ENCODE measurements around the gene HS6ST1.
"Not testable (repeated sequence)": the region's sequence is repeated elsewhere in the genome, so short reads cannot be mapped to it uniquely, and the experiment has no call there.

HS6ST1 gene

GRCh38 chr2:128321784-128322714, 3.4 kb upstream of the HS6ST1 start:
- no peak for DNase-seq (ENCODE audit: low read depth, low spot score)

DNA sequence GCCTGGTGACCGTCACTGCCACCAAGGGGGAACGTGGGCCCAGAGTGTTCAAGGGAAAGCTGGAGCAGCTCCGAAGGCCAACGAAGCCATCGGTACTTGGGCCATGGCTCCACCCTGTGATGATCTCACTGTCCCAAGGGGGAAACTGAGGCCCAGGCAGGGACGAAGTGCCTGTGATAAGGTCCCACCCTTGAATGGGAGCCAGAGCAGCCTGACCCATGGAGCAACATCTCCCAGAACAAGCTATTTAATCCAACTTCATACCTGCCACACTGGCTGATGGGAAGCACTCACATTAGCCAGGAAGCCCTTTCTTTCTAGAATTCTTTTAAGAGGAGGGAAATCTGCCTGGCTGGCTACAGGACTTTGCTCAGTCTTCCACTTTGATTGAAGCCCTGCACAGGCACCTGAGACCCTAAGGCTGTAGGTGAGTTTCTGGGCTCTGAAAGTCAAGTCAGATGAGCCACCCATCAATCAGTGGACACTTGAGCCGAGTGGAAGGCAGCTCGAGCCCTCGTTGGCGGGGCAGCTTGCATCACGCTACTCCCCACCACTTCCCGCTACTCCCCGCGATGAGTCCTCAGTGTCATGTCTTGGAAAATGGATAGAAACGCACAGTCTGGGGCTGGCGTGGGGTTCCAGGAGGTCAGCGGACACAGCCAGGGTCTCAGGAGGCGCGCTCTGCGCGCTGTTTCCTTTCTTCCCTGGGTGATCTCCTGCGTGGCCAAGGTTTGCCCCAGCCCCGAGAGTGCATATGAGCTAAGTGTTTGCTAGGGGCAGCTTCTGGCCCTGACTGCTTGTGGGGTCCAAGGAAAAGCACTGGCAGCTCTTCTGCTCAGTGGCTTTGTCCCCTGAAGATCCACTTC, 2.5 kb upstream of the HS6ST1 start:
- no peak for DNase-seq (ENCODE audit: low read depth, low spot score)

GRCh38 chr2:128320192-128320905, 1.7 kb upstream of the HS6ST1 start:
- no peak for DNase-seq (ENCODE audit: low read depth, low spot score)

GRCh38 chr2:128319631-128320191, 1.0 kb upstream of the HS6ST1 start:
- DNase-seq (ENCODE audit: low read depth, low spot score) = no peak

DNA sequence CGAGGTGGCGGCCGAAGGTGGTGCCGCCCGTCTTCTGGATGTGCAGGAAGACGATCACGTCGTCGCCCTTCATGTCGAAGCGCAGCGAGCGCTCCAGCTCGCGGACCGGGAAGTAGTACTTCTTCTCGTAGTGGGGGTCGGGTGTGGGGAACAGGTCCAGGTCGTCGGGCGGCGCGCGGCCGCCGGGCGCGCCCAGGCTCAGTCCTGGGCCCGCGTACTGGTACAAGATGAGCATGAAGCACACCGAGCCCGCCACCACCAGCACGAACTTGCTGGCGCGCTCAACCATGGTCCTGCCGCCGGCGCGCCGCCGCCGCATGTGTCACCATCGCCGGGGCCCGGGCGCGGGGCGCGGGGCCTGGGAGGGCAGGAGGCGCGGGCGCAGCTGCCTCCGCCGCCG, 423 bp downstream of the HS6ST1 start:
- not testable (repeated sequence) for DNase-seq (ENCODE audit: low read depth, low spot score)

DNA sequence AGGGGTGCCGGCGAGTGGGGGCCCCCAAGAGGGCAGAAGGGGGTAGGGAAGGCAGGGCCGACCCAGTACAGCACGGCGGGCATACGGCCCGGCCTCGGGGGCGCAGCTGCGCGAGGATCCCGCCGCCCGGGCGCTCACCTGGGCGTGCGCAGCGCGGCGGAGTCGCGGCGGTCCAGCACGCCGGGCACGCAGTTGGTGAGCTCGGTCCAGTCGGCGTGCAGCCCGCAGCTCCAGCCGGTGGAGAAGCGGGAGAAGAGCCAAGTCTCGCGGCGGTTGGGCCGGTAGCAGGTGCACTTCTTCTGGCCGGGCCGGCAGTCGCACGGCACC, 806 bp downstream of the HS6ST1 start:
- DNase-seq (ENCODE audit: low read depth, low spot score) = not testable (repeated sequence)

DNA sequence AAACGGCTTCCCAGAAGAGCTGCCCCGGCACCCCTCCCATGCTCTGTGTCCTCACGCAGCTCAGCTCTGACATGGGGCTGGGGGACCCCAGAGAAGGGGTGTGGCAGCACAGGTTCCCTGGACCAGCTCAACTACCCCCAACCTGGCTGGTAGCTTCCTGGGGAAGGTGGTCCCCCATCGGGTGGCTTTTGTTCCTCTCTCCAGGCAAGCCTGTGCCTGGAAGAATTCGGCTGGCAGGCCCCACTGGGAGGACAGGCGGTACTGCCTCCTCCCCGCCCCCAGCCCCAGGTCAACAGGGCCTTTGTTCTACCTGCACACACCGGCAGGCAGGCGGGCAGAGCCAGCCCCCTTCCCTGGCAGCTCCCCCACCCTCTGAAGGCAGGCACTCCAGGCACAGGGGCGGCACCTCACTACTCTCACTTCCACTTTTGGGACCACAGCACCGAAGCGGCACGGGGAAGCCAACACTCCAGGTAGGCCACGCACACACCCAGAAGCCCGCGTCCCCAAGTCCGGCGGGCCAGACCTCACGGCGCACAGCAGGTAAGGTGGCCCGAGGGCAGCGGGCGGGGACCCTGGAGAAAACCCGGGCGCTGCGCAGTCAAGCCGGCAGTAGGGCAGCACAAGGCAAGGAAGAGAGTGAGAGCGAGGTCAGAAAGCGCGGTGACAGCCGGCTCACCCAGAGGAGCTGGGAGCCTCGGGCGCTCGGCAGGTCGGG, 1.3 kb downstream of the HS6ST1 start:
- no peak for DNase-seq (ENCODE audit: low read depth, low spot score)

DNA sequence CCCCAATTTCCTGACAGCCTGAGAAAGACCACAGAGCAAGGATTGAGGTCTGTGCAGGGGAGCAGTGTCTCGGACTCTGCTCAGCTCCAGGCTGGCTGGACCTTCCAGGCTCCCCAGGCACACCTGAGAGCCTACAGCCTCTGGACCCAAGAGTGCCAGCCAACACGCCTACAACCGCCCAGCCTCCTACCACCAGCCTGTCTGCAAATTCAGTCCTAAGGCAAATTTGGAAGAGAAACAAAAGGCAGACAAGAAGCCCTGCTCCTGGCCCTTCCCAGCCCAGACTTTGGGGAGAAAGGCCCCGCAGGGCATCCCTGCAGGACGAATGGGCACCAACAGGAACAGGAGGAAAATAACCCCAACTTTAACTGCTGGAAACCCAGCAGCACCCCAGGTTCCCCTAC, 1.9 kb downstream of the HS6ST1 start:
- no peak for DNase-seq (ENCODE audit: low read depth, low spot score)

DNA sequence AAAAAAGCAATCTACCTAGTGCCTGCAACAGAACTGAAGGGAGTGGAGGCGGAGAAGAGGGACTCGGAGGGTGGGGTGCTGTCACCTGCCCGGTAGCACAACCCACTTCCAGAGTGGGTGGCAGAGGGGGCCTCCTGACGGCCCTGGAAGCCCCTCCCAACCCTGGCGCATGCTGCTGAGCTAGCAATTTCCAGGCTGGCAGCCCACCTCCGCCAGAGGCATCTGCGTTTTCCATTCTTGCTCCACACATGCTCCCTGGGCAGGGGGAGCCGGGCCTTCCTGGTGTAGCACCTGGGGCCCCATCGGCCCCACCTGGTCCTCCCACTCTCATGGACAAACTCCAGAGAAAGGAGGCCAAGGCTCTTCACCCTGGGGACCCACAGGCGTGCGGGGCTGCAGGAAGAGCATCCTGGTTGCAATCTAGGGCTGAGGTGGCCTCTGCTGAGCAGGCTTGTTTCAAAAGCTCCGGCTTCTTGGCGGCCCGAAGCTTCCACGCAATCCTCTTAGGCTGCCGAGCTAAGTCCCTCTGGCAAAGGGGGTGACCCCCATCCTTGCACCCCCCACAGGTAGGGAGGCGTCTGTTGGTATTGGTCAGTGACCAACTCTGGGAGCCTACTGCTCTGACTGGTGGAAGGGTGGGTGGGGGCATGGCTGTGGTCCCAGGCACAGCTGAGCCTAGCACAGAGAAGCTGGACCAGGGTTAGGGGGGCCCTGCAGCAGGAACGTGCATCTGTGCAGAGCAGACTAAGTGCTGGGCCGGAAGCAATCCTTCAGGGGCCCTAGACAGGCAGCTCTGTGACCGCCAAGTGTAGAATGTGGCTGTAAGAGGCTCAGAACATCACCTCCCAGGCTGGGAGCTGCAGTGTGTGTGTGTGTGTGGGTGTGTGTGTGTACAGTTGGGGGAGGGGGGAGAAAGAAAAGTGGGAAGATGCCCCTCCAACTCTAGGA, 2.6 kb downstream of the HS6ST1 start:
- DNase-seq (ENCODE audit: low read depth, low spot score) = no peak

DNA sequence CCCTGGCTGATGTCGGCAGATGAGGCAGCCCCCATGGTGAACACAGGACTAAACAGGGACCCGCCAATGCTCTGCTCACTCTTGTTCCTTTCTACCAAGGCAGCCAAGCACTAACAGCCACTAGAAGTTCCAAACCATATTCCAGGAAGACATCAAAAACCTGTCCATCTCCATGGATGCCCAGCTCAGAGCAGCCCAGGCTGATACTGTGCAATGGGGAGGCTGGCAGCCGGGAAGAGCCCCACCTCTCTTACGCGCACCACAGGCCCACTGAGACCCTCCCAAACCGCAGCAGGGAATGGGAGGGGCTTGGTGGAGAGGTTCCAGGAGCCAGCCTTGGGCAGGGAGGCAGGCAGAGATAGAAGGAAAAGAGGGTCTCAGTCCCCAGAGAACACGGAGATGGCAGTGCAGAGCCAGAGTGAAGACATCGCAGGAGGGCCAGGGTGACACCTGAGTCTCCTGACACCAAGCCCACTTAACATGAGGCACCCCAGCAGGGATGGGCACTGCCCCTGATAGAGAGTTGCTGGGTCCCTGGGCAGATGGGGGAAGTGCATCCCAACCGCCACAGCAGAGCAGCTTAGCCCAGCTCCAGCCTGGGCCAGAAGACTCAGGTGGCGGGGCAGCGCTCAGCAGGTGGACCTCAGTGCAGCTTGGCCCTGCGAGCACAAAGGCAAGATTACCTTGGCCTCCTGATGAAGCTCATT, 3.4 kb downstream of the HS6ST1 start:
- DNase-seq (ENCODE audit: low read depth, low spot score) = no peak

DNA sequence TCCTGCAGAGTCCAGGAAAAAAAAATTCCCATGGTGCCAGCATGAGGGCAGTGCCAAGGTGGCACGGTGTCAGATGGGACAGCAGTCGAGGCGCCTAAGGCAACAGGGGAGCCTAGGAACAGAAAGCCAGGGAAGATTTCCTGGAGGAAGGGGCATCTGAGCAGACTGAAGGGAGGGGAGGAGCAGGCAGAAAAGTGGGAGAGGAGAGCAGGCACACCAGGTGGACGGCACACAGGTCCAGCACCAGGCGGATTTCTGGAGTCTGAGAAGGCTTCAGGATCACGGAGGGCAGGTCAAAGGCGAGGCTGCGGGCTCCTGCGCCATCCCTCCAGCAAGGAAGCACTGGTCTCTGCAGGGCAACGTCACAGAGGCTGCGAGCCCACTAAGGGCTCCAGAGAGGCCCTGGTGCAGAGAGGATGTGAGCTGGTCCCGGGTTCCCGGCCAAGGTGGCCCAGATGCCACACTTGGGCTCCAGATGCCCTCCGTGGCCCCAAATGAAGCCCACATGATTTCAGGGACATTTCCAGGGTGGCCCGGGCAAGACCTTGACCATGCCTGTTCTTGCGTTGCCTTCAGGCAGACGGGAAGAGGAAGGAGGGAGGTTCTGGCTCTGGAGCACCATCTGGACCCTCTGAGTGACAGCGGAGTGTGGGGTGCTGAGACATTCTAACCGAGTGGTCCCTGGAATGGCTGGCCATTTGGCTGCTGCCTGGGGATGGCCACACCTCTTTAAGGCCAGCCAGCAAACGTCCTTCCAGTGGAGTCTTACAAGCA, 4.1 kb downstream of the HS6ST1 start:
- DNase-seq (ENCODE audit: low read depth, low spot score) = no peak

DNA sequence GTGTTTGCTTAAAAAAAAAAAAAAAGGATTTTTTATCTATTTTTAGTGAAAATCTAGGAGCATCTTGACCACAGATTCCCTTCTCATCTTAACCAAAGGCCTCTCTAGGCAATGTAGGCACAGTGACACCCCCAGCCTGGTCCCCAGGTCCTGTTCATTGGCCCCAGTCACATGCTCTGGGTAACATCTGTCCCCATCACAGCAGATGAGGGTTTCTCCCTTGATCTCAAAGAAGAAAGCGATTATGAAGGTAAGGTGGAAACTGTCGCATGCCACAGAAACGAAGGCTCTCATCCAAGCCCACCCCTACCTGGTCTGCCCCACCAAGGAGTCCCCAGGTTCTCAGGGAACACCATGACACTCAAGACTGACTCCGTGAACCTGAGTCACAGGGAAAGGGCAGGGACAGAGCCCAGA, 4.7 kb downstream of the HS6ST1 start:
- DNase-seq (ENCODE audit: low read depth, low spot score) = no peak

DNA sequence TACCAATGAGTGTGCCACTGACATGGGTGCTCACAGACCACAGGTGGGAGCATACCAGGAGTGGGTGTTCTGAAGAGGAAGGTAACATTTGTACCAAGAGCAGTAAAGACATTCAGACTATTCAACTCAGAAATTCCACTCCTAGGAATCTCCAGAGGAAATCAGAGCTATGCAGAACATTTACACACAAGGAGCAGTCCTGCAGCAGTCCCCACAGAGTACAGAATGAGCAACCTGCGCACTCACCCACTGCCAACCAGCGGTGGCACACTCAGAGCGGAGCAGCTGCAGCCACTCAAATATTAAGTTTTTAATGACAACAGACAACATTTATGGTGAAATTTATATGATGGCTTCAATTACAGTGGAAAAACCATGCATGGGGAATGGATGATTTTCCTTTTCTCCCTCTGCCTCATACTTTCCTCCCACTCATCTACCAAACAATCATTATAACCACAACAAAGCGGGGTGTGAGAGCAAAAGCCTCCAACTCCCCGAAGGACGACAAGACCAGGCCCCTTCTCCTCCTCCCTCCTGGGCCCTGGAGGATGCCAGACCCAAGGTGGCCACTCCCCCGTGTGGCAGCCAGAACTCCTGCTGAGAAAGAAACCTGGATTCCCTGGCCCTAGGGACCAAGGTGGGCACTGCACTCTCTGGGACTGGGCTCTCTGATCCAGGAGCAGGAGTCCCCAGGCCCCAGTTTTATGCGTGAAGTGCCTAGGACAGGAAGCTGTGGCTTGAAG, 5.4 kb downstream of the HS6ST1 start:
- no peak for DNase-seq (ENCODE audit: low read depth, low spot score)

DNA sequence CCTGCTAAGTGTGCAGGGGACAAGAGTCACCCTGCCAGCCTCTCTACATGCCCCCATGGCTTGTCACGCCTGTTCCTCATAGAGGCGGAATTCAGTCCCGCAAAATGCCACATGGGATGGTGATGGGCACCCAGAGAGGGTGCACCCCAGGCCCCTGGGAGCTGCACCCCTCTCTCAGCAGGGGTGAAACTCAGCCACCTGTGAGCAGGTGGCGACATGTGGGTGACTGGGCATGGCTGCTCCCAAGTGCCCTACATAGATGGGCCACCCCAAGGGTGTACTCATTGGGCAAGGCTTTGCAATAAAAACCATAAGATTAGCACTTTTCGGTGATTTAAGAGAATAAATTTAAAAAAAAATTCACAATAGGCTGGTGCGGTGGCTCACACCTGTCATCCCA, 6.3 kb downstream of the HS6ST1 start:
- no peak for DNase-seq (ENCODE audit: low read depth, low spot score)

GRCh38 chr2:128311755-128312341, 6.8 kb downstream of the HS6ST1 start:
- DNase-seq (ENCODE audit: low read depth, low spot score) = no peak

GRCh38 chr2:128311216-128311754, 7.4 kb downstream of the HS6ST1 start:
- no peak for DNase-seq (ENCODE audit: low read depth, low spot score)

DNA sequence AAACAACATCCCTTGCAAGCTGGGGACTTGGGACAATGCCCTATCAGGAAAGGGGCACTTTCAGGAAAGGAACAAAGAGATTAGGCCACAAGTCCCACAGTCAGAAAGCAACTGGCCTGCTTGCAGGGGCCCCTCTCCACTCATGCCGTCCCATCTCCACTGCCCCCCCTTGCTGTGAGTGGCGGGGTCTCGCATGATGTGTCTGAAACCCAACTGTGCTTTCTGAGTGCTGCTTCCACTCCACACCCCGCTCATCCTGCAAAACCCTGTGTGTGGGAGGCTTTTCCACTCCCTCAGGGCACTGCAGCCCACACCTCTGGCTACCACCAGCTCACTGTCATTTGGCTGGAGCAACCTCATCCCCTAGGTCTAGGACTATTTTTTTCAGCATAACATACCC, 7.9 kb downstream of the HS6ST1 start:
- DNase-seq (ENCODE audit: low read depth, low spot score) = no peak
